GM18502 (cell line): ENCODE results near the gene LSMEM2.
A peak's percentile ranks its signal among the peaks of the same experiment; 100 is the strongest.
"Not testable (repeated sequence)": the region's sequence is repeated elsewhere in the genome, so short reads cannot be mapped to it uniquely, and the experiment has no call there.

ENCODE experiments used
- ATAC-seq: cut with Tn5 transposase; IDR thresholded peaks from one replicate; pipeline ENCODE4 v1.9.1; 2021; ENCODE audit warnings: mild to moderate bottlenecking; ENCODE audit not compliant: unreplicated experiment, poor library complexity

The LSMEM2 gene

GRCh38 chr3:50245251-50245745 lies 33.6 kb upstream of the LSMEM2 start:
- ATAC-seq = no peak

DNA sequence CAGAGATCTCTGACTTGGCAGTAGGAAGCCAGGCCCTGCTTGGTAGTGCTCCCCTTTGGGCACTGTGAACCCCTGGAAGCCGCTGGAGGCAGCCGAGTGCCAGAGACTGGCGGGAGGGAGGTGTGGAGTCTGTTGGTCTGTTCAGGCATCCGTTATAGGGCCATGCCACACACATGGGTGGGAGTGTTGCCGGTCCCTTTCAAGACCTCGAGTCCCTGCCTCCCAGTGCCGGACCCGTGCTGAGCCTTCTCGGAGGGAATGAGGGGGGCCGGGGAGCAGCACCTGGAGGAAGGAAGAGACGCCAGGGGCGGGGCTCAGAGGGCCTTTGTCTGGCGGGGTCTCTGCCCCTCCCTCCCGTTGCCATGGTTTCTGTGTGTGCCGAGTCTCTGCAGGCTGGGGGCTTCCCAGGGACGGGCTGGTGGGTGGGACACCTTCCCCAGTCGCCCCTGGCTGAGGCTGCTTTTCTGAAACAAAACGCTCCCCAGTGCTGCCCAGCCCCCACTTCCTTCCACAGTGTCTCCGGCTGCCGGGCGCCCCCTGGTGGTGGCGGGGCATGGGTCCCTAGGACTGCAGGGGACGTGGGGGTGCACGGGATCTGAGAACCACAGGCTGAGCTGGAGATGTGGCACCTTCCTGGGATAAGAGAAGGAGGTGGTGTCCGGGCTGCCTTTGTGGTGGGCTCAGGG lies 32.9 kb upstream of the LSMEM2 start:
- peak; percentile 68 for ATAC-seq

DNA sequence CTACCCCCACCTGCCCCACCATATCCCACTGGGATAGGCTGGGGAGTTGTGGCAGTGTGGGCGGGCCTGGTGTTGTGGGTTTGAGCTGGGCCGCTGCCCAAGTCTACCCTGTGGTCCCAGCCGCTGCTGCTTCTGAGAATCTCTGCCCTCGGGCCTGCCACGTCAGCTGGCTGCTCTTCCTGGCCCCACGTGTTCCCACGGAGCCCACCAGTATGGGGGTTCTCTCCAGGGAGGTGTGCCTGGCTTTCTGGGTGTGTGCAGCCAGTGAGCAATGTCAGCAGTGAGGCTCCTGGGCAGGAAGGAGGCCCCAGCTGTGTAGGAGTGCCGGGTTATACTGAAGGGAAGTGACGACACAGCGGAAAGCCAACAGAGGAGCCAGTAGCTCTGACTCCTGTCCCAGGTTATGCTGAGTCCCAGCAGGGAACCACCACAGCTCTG lies 32.4 kb upstream of the LSMEM2 start:
- ATAC-seq = peak; percentile 61

GRCh38 chr3:50248387-50248786 lies 30.5 kb upstream of the LSMEM2 start:
- no peak for ATAC-seq

GRCh38 chr3:50249457-50249856 lies 29.4 kb upstream of the LSMEM2 start:
- no peak for ATAC-seq

DNA sequence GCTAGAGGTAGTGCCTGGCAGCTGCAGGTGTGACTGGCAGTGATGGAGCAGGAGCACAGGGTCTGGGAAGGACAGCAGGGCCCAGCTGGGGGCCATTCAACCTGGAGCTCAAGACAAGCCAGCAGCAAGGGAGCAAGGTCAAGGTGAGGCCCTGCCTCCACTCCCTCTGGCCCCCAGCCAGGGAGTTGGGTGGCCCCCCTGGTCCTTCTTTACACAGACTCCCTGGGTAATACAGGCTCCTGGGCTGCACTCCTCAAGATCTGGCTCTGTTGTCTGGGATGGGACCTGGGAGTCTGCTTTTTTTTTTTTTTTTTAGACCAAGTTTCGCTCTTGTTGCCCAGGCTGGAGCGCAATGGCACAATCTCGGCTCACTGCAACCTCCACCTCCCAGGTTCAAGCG lies 28.4 kb upstream of the LSMEM2 start:
- no peak for ATAC-seq

DNA sequence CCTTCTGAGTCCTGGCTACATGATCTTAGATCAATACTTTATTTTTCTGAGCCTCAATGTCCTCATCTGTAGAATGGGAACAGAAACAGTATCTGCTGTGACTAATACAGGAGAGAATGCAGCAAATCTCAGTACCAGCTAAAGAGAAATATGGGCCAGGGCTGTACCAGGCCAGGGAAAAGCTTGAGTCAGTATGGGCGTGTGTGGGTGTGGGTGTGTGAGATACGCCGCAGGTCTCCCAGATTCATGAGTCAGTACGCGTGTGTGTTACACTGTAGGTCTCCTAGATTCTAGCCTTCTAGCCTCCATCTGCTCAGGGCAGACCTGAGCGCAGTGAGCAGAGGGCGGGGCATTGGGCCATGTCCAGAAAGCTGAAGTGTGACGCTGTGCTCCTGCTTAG lies 27.7 kb upstream of the LSMEM2 start:
- ATAC-seq = no peak

DNA sequence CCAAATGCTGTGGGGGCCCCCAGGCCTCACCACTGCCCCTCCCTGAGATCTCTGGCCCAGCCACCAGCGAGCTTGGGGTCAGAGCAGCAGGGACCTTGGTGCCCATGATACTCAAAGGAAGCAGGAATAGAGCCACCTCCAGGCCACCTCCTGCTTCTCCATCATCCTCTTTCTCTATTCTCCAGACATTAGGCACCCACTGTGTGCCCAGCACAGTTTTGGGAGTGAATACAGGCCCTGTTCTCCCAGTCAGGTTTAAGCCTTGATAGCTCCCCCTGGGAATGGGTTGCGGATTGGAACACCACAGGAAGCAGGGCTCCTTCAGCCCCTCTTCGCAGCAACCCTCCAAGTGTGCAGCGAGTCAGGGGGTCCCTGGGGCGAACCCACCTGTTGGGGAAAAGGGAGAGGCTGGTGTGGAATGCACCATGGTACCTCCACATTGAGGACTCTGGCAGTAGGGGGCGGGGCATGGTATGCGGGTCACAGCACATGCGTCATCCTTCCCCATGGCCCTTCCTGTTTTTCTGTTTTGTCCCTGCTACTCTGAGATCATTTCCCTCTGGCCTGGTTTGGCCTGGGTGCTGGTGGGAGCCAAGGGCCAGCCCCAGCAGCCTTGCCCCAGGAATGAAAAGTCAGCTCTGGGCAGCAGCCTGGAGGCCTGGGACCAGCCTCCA lies 24.2 kb upstream of the LSMEM2 start:
- ATAC-seq = no peak

- no peak for ATAC-seq
These were observed 23.7 kb upstream of the LSMEM2 start for GRCh38 chr3:50255251-50255615.

GRCh38 chr3:50256978-50257890 lies 21.7 kb upstream of the LSMEM2 start:
- ATAC-seq = no peak

- no peak for ATAC-seq
These were observed 20.7 kb upstream of the LSMEM2 start for GRCh38 chr3:50258029-50258680.

DNA sequence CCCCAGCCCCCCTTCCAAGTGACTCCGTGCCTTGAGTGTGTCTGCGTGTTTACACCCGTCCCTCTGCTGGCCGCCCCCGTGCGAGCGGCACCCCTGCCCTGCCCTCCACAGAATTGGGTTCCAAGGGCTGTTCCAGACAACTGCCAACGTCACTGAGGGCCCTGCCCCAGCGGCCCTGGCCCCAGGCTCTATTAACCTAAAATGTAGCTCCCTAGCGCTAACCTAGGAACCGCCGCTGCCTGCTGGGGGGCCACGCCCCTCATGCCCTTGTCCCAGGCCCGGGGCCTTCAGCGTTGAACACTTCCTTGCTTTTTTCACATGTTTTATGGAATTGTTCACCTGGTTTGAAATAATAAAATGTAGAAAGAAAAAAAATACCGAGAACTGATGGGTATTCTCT lies 19.9 kb upstream of the LSMEM2 start:
- ATAC-seq = no peak

- ATAC-seq = peak; percentile 22
These were observed 19.4 kb upstream of the LSMEM2 start for GRCh38 chr3:50259432-50260026.

- peak; percentile 83 for ATAC-seq
These were observed 18.6 kb upstream of the LSMEM2 start for GRCh38 chr3:50260027-50260941.

GRCh38 chr3:50260942-50261441 lies 17.9 kb upstream of the LSMEM2 start:
- no peak for ATAC-seq

DNA sequence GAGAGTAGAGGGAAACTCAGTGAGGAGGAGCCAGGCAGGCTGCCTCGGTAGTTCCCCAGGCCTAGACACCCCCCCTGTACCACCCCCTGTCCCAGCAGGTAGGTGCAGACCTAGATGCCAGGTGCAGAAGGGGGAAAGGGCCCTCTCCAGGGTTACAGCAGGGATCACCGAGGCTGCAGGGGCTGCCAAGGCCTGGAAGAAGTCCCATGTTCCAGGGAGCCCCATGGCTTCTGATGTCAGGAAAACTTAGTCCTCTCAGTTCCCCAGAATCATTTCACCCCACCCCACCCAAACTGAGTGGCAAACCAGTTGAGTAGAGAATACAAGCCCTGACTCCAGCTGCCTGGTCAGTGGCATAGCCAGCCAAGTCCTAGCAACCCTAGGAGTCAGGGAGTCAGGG lies 17.4 kb upstream of the LSMEM2 start:
- no peak for ATAC-seq

- not testable (repeated sequence) for ATAC-seq
These were observed 16.7 kb upstream of the LSMEM2 start for GRCh38 chr3:50262200-50262599.

DNA sequence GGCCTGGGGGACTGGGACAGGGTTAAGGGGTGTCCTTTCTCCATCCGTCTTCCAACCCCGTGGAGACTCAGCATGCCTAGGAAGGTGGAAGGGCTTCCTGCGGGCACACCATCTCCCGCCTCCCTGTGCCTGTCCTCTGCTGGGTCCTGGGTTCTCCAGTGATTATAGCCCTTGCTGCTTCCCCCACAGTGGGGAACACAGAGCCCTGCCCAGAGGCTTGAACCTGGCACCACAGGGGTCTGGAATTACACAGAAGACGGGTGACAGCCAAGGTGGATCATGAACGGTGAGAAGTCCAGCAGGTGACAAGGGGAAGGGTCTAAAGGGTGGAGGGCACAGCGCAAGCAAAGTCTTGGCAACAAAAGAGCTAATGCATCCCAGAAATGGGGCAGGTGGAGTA lies 16.1 kb upstream of the LSMEM2 start:
- ATAC-seq = no peak
